Parathyroid adenoma (tissue), 2 donors: Measurements from ENCODE around the gene LCP2.
"Not testable (repeated sequence)": the region's sequence is repeated elsewhere in the genome, so short reads cannot be mapped to it uniquely, and the experiment has no call there.

Experiments used
- H2AFZ ChIP-seq: fragments of 300-600 bp; sonication (generic); one replicate; pipeline ENCODE4 v1.7.0; 2017; ENCODE audit warnings: antibody characterized with exemption, mild to moderate bottlenecking
- H3K27ac ChIP-seq: fragments of 300-600 bp; sonication (generic); one replicate; pipeline ENCODE4 v1.7.0; 2017
- H3K27me3 ChIP-seq: fragments of 300-600 bp; sonication (generic); one replicate; pipeline ENCODE4 v1.7.0; 2017; ENCODE audit warnings: low read length; ENCODE audit not compliant: control insufficient read depth, insufficient read depth
- H3K36me3 ChIP-seq: fragments of 300-600 bp; sonication (generic); one replicate; pipeline ENCODE4 v1.7.0; 2017; ENCODE audit warnings: low read length; ENCODE audit not compliant: control insufficient read depth, insufficient read depth
- H3K4me1 ChIP-seq: fragments of 300-600 bp; sonication (generic); one replicate; pipeline ENCODE4 v1.7.0; 2017; ENCODE audit warnings: control low read depth
- H3K4me2 ChIP-seq: fragments of 300-600 bp; sonication (generic); one replicate; pipeline ENCODE4 v1.7.0; 2017; ENCODE audit warnings: low read length
- H3K4me3 ChIP-seq: fragments of 300-600 bp; sonication (generic); one replicate; pipeline ENCODE4 v1.7.0; 2017; ENCODE audit warnings: low read depth, low read length
- H3K79me2 ChIP-seq: fragments of 300-600 bp; sonication (generic); one replicate; pipeline ENCODE4 v1.7.0; 2017; ENCODE audit warnings: control low read depth
- H3K9ac ChIP-seq: fragments of 300-600 bp; sonication (generic); one replicate; pipeline ENCODE4 v1.7.0; 2017; ENCODE audit warnings: mild to moderate bottlenecking
- H3K9me3 ChIP-seq: fragments of 300-600 bp; sonication (generic); one replicate; pipeline ENCODE4 v1.7.0; 2017; ENCODE audit warnings: low read length; ENCODE audit not compliant: control insufficient read depth
- CTCF ChIP-seq: fragments of 300-600 bp; sonication (generic); IDR thresholded peaks from one replicate; pipeline ENCODE4 v1.7.0; 2017; ENCODE audit warnings: antibody characterized with exemption, mild to moderate bottlenecking
- donor health status: primary hyperparathyroidism.

LCP2 gene

GRCh38 chr5:170249355-170249754 is 48.2 kb downstream of the LCP2 start:
- no peaks in the 10 kb centered on the region for H3K36me3 ChIP-seq
- TF ChIP-seq CTCF, result no peak
- no peaks in the 10 kb centered on the region for H3K9me3 ChIP-seq
- H3K79me2 ChIP-seq, result no peaks in the 10 kb centered on the region
- no peak overlapping the region for H3K27ac ChIP-seq
- H3K4me1 ChIP-seq, result no peaks in the 10 kb centered on the region
- H2AFZ ChIP-seq, result no peak overlapping the region
- H3K4me2 ChIP-seq, result no peak overlapping the region
- no peaks in the 10 kb centered on the region for H3K27me3 ChIP-seq
- no peak overlapping the region for H3K9ac ChIP-seq
- H3K4me3 ChIP-seq, result no peak overlapping the region

DNA sequence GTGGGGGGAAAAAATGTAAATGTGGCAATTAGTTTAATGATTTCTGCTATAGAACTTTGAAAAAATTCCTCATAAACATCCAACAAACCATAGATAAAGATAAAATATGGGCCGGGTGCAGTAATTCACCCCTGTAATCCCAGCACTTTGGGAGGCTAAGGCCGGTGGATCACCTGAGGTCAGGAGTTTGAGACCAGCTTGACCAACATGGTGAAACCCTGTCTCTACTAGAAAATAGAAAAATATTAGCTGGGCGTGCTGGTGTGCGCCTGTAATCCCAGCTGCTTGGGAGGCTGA is 48.7 kb downstream of the LCP2 start:
- not testable (repeated sequence) for H3K9ac ChIP-seq, H3K36me3 ChIP-seq, H3K4me1 ChIP-seq

DNA sequence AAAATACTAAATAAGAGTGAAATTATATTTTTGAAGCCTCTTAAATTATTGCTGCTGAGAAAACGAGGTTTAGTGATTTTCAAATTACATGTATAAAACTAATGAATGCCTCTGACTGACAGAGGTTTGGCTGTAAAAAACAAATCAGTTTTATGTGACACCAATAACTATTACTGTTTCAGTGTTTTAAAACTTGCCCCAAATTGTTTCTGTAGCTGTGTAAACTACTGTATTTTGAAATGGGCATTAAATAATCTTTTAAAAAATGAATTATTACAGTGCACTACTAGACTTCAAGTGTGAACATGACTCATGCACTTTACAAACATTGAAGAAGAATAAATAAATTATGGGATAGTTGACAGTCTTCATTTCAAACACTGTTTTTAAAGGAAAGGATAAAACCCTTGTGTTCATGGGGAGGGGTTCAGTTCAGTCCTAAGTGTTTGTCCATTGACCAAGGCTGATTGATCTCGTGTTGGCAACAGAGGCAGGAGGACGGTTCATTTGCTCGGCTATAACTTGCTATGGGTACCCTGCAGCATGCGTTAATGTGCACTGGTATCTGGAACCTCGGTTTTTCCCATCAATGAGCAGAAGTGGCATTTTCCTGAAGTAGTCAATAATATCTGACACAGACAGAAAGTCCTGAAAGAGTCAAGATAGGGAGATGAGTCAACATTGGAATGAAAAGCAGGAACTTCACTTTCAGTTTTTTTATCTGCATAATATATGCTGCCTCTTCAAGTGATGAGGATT is 49.2 kb downstream of the LCP2 start:
- no peak overlapping the region for H2AFZ ChIP-seq
- no peak overlapping the region for H3K4me2 ChIP-seq
- H3K9ac ChIP-seq, result no peak overlapping the region
- no peak overlapping the region for H3K27ac ChIP-seq
- no peaks in the 10 kb centered on the region for H3K36me3 ChIP-seq
- no peaks in the 10 kb centered on the region for H3K9me3 ChIP-seq
- H3K27me3 ChIP-seq, result no peaks in the 10 kb centered on the region
- H3K4me1 ChIP-seq, result no peaks in the 10 kb centered on the region
- no peak overlapping the region for H3K4me3 ChIP-seq
- H3K79me2 ChIP-seq, result no peaks in the 10 kb centered on the region
- TF ChIP-seq CTCF, result no peak

More for the DNA sequence above, 48.7 kb downstream of the LCP2 start:
- H3K27ac ChIP-seq, H3K79me2 ChIP-seq, H3K4me3 ChIP-seq, H3K27me3 ChIP-seq, H2AFZ ChIP-seq, H3K4me2 ChIP-seq, H3K9me3 ChIP-seq: not testable (repeated sequence)

GRCh38 chr5:170247363-170247762 is 50.2 kb downstream of the LCP2 start:
- no peak for TF ChIP-seq CTCF
- Histone ChIP-seq H3K4me3 (no peak overlapping the region), H3K79me2 (no peaks in the 10 kb centered on the region), H3K9me3 (no peaks in the 10 kb centered on the region), H3K4me1 (no peaks in the 10 kb centered on the region), H3K27ac (no peak overlapping the region), H3K9ac (no peak overlapping the region), H3K4me2 (no peak overlapping the region), H3K27me3 (no peaks in the 10 kb centered on the region), H2AFZ (no peak overlapping the region), H3K36me3 (no peaks in the 10 kb centered on the region)

GRCh38 chr5:170246126-170246870 is 51.3 kb downstream of the LCP2 start:
- TF ChIP-seq CTCF, result no peak
- no peaks in the 10 kb centered on the region for H3K27me3 ChIP-seq

DNA sequence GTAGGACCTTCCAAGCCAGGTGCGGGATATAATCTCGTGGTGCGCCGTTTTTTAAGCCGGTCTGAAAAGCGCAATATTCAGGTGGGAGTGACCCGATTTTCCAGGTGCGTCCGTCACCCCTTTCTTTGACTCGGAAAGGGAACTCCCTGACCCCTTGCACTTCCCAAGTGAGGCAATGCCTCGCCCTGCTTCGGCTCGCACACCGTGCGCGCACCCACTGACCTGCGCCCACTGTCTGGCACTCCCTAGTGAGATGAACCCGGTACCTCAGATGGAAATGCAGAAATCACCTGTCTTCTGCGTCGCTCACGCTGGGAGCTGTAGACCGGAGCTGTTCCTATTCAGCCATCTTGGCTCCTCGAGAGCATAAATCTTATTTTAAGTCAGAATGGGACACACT is 52.1 kb downstream of the LCP2 start:
- H3K27ac ChIP-seq, H3K9ac ChIP-seq, H3K79me2 ChIP-seq, H2AFZ ChIP-seq, H3K4me2 ChIP-seq, H3K36me3 ChIP-seq, H3K4me1 ChIP-seq, H3K9me3 ChIP-seq, H3K27me3 ChIP-seq, H3K4me3 ChIP-seq: not testable (repeated sequence)

More at GRCh38 chr5:170246126-170246870, 51.3 kb downstream of the LCP2 start:
- H2AFZ ChIP-seq, result no peak overlapping the region
- H3K9ac ChIP-seq, result no peak overlapping the region
- H3K27ac ChIP-seq, result no peak overlapping the region
- H3K4me1 ChIP-seq, result no peaks in the 10 kb centered on the region
- H3K9me3 ChIP-seq, result no peaks in the 10 kb centered on the region
- no peak overlapping the region for H3K4me2 ChIP-seq
- H3K79me2 ChIP-seq, result no peaks in the 10 kb centered on the region
- H3K36me3 ChIP-seq, result no peaks in the 10 kb centered on the region
- no peak overlapping the region for H3K4me3 ChIP-seq
